T-helper 2 cell (primary cell): ENCODE measurements around the gene TERB2.
"Not testable (repeated sequence)": the region's sequence is repeated elsewhere in the genome, so short reads cannot be mapped to it uniquely, and the experiment has no call there.

Experiments used
- DNase-seq, 5 experiments: peaks; one replicate each; pipeline versions ENCODE4 v3.0.0 to v3.0.0-alpha.2; 2012 to 2022
- total RNA-seq, 2 donors: gene quantifications; one replicate each; lab custom pipeline; 2026; lab: John Stamatoyannopoulos, UW

TERB2 gene, protein sequence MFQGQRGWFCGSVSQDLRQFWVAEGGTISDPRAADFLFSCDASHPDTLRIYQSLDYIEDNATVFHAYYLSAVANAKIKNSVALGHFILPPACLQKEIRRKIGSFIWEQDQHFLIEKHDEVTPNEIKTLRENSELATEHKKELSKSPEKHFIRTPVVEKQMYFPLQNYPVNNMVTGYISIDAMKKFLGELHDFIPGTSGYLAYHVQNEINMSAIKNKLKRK
- 0 reads per million in 2 donors for total RNA-seq

- DNase-seq, result no peak
Observed at GRCh38 chr15:44956388-44956787, at the start of gene TERB2. TERB2 (plus strand) TSS chr15:44956687; CDS start chr15:44956719, 32 bp downstream.

GRCh38 chr15:44909423-44909822 is 47.1 kb upstream of the TERB2 start:
- no peak for DNase-seq

- peak in 1 of 5 experiments; percentile 50 for DNase-seq
Observed at GRCh38 chr15:44910981-44911625, 45.4 kb upstream of the TERB2 start.

DNA sequence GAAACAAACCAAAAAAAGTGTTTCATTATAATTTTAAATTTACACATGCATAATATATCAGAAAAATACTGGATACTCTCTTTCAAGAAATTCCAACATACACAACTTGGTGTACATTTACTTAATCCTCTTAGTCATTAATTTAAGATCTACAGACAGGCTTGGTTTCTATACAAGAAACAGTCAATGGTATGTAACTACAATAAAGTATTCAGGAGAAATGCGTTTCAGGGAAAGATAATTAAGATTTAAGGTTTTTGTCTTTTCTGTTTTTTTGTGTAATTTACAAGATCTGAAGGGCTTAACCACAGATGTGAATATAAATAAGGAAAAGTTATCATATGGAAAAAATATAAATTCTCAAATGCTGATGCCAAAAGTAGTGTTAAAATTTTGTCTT is 44.3 kb upstream of the TERB2 start:
- DNase-seq, result not testable (repeated sequence)

DNA sequence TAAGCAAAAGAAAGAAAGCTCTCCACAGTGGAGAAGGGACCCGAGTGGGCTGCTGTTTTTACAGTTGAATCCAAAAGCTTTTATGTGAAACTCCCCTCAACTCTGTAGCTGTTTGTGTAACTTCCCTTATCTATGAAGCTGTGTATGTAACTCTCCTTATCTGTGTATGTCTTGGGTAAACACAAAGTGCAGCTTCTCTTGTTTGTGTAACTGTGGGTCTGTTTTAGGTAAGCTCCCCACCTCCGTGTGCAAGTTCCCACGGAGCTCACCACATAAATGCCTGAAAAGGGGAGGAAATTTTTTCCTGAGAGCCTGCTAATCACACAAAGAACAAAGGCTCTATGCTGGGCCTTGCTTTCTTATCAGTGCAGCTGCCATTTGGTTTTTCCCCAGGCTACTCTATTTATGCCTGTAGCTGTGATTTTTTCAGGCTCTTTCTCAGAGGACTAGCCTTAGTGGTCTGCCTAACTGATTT is 43.5 kb upstream of the TERB2 start:
- DNase-seq, result not testable (repeated sequence)

GRCh38 chr15:44918136-44918535 is 38.4 kb upstream of the TERB2 start:
- DNase-seq, result no peak

GRCh38 chr15:44928658-44929057 is 27.8 kb upstream of the TERB2 start:
- not testable (repeated sequence) for DNase-seq

- DNase-seq, result not testable (repeated sequence)
Observed at GRCh38 chr15:44930283-44930682, 26.2 kb upstream of the TERB2 start.

DNA sequence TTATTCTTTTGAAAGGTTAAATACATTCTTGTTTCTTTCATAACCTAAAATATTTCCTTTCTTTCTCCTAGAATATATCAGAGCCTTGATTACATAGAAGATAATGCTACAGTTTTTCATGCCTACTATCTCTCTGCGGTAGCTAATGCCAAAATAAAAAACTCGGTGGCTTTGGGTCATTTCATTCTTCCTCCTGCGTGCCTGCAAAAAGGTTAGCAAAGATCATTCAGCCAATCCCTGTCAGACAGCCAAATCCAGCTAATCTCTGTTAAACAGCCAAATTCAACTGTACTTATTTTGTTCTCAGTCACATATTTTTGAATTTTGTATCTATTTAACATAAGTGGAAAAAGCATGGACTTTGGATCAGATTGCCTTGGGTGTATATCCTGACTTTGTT is 1.8 kb downstream of the TERB2 start:
- DNase-seq, result not testable (repeated sequence)

DNA sequence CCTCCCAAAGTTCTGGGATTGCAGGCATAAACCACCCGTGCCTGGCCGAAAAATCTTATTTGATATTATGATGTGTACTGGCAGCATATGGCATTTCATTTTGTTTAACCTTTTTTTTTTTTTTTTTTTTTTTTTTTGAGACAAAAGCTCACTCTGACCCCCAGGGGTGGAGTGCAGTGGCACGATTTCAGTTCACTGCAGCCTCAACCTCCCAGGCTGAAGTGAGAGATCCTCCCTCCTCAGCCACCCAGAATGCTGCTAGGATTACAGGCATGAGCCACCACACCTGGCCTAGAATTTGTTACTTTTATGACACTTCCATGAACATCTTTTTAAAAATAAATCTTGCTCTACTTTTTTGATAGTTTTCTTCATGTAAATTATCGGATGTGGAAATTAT is 12.0 kb downstream of the TERB2 start:
- no peak for DNase-seq

DNA sequence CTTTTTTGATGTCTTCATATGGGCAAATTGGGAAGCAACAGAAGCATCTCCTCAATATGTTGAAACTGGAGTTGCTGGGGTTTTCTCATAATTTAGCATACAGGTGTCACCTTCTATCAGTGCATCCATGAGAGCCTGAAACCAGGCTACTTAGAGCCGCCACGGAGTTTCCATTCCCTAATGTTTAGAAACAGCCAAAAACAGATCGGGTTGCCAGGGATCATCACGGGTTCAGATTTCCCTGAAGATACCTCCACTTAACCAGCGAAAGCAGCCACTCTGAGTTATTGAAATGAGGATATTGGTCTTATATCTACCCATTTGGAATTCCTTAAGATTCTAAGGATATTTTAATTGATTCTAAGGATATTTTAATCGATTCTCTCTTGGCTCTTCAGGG is 14.5 kb downstream of the TERB2 start:
- no peak for DNase-seq

- DNase-seq, result not testable (repeated sequence)
Observed at GRCh38 chr15:44976183-44976582, 19.7 kb downstream of the TERB2 start.

DNA sequence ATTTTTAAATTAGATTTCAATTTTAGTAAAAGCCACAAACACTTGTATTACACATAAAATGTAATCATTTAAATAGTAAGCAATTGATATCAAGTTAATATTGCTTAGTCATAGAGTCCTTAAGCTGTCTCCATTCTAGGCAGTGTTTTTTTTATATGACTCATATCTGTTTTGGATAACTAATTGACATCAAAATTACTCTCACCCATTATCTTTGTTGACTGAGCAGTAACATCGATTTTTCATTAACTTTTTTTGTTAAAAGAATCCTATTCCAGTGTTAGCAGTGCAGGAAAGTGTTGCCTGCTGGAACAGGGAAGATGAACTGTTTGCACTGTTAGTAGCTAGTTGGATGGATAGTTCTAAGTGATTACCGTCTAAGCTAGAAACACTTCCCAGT is 21.3 kb downstream of the TERB2 start:
- DNase-seq, result not testable (repeated sequence)

GRCh38 chr15:44979617-44980339 is 23.3 kb downstream of the TERB2 start:
- peak in 1 of 5 experiments; percentile 56 for DNase-seq

- DNase-seq, result not testable (repeated sequence)
Observed at GRCh38 chr15:44984144-44984543, 27.7 kb downstream of the TERB2 start.

DNA sequence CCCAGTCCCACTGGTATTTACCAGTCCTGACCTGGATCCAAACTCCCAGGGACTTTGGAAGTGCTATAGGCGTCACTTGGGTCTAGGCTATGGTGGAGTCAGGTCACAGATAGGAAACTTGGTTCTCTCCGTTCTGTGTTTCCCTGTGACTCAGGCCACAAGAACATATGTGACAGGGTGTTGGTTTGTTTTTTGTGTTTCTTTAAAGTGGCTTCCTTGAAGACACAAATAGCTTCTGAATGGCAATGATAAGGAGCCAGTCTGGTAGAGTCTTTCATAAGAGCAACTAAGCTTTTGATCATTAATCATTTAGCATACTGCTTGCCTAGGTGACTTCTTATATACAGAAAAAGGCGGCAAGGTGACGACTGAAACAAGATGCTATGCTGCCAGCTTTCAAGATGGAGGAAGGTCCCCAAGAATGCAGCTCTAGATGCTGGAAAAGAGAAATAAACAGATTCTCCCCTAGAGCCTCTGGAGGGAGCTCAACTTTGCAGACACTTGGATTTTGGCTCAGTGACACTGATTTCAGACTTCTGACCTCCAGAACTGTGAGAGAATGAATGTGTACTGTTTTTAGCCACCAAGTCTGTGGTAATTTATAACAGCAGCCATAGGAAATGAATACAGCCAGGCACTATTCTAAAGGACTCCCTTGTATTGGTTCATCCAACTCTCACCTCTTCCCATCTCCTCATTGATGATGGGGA is 30.0 kb downstream of the TERB2 start:
- DNase-seq, result peak in 1 of 5 experiments; percentile 69

- peak in 1 of 5 experiments; percentile 30 for DNase-seq
Observed at GRCh38 chr15:44987711-44988110, 31.2 kb downstream of the TERB2 start.

GRCh38 chr15:44988184-44988869 is 31.8 kb downstream of the TERB2 start:
- not testable (repeated sequence) for DNase-seq

DNA sequence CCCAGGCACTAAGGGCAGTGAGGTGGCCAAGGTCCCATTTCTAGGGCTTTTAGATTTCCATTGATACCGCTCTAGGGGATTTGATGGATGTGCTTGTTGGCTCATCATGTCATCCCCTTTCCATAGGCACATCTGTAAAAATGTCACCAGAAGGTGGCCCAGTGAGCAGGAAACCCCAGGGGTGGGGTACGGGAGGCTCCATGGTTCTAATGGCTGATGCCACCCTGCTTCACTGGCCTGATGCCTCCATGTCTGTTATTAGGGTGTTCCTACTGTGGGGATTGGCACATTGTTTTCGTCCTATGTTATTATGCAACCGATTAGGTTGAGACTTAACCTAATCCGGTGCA is 32.4 kb downstream of the TERB2 start:
- not testable (repeated sequence) for DNase-seq

DNA sequence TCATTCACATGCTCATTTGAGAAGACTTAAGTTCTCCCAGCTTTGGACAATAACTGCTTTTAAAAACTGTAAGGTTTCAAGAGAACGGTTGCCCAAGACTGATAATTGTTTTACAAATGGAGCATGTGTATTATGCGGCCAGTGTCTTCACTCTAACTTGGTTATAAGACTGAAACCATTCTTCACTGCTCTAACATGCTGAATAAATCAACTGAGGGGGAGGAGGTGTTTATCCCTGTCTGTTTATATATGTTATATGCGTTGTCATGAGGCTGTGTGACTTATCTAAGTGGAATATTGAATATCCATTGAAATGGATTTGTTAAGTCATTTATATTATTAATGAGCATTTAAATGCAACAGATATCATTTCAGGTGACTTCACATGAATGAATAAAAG is 41.1 kb downstream of the TERB2 start:
- DNase-seq, result not testable (repeated sequence)

- DNase-seq, result no peak
Observed at GRCh38 chr15:44999105-44999504, 42.6 kb downstream of the TERB2 start.

DNA sequence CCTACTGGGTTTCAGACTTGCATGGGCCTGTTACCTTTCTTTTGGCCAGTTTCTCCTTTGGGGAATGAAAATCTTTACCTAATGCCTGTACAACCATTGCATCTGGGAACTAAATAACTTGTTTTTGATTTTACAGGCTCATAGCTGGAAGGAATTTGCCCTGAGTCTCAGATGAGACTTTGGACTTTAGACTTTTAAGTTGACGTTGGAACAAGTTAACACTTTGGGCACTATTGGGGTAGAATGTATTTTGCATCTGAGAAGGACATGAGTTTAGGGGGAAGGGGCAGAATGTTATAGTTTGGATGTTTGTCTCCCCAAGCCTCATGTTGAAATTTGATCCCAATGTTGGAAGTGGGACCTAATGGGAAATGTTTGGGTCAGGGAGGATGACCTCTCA is 44.7 kb downstream of the TERB2 start:
- DNase-seq, result not testable (repeated sequence)
